Measurements from ENCODE around the gene SMPD3.

GRCh38 chr16:68472581-68472980 is 24.3 kb upstream of the SMPD3 start:
- no peak for TF ChIP-seq CEBPB (IDR thresholded peaks at IDR 0.05; ENCODE audit: low read depth, low read length)
- no peak for TF ChIP-seq CTCF (conservative IDR thresholded peaks at IDR 0.05; ENCODE audit: low read depth, low read length)
- no peak for TF ChIP-seq MAZ (IDR thresholded peaks at IDR 0.05; ENCODE audit: borderline replicate concordance, low read depth, low read length)
- TF ChIP-seq RCOR1 (IDR thresholded peaks at IDR 0.05; ENCODE audit: insufficient replicate concordance, low read length): no peak
- TF ChIP-seq POLR2A (IDR thresholded peaks at IDR 0.05; ENCODE audit: low read depth, low read length): no peak
- TF ChIP-seq BHLHE40 (IDR thresholded peaks at IDR 0.05; ENCODE audit: low read depth, low read length): no peak
- TF ChIP-seq MAFK (IDR thresholded peaks at IDR 0.05; ENCODE audit: low read depth, low read length): no peak
- TF ChIP-seq NFE2L2 (IDR thresholded peaks at IDR 0.05; ENCODE audit: low read depth, low read length): no peak
- no peak for TF ChIP-seq RAD21 (IDR thresholded peaks at IDR 0.05; ENCODE audit: low read length)
- no peak for TF ChIP-seq RFX5 (IDR thresholded peaks at IDR 0.05; ENCODE audit: low read depth, low read length)
- TF ChIP-seq SMC3 (IDR thresholded peaks at IDR 0.05; ENCODE audit: low read depth, low read length): no peak

All from IMR-90 (cell line).